ENCODE measurements around the gene FPGS. TPM values are rescaled to one million over a fixed set of nuclear protein-coding genes. Genes with fewer than 3 reads are reported as not detected.

FPGS gene
- total and polyA plus RNA-seq, 2 donors (not counting 1 experiment from before 2014, with no cell fraction given): 103 to 136 TPM

DNA sequence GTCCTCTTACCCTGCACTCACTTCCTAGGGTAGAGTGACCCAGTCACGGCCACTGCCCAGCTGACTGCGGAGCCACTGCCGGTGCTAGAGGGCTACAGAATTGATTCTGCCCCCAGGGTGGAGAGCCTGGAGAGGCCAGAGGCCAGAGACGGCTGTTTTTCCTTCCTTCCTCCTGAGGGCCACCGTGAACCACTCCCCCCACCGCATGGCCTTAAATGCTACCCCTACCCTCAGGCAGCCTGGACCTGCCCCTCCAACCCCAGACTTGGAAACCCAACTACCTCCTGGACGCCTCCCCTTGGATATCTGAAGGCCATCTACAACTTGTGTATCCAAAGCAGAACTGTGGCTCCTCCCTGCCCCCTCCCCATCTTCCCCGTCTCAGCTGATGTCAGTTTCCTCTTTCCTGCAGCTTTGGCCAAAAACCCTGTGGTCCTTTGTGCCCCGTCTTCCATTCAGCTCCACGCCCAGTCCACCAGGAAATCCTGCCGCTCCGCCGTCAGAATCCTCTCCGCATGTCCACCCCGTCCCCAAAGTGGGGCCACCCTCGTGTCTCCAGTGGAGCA lies 40.5 kb upstream of the FPGS start:
- WGBS (ENCODE audit: insufficient coverage): 71% methylated on average over 16 of the region's 16 CpGs
- POLR2A ChIA-PET: no interaction called here

DNA sequence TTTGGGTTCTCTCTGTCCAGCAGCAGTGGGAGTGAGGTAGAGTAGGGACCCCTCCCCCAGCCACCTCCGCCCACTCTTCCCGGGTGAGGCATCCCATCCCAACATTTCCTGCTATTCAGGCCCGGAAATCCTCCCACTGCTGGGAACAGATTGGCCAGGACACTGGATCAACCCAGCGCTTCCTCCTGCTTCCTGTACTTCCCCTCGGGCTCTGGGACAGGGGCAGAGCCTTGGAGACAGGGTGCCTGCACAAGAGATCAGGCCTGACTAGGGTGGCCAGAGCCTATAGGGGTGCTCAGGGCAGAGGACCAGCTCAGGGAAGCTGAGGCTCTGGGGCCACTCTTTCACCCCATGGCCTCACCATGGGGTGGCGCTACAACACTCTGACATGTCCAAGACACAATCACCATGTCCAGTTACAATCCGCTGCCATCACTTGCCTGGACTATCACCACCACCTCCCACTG lies 38.7 kb upstream of the FPGS start:
- H3K79me2 ChIP-seq (ENCODE audit: control insufficient read depth, insufficient read depth, low read length): peaks cover 98% of the 10 kb centered on the region
- H4K20me1 ChIP-seq (ENCODE audit: control insufficient read depth, insufficient read depth, low read length, poor library complexity, severe bottlenecking): peaks cover 99% of the 10 kb centered on the region

More for the DNA sequence above, 40.5 kb upstream of the FPGS start:
- H3K4me3 ChIP-seq (ENCODE audit: control extremely low read depth in 1 of 5, extremely low read depth in 1 of 5, insufficient read depth in 1 of 5, low read depth in 2 of 5, low read length in 4 of 5): no peak overlapping the region
- peaks cover 0 to 78% of the 10 kb centered on the region in 2 experiments for H3K36me3 ChIP-seq (replicated peaks in 1 of 2; ENCODE audit: control extremely low read depth in 1 of 2, control insufficient read depth in 1 of 2, extremely low read depth in 1 of 2, insufficient read depth in 2 of 2, low read length in 1 of 2)
- Mint-ChIP-seq H3K4me1 (peaks cover 42% of the 10 kb centered on the region), H3K27me3 (no peaks in the 10 kb centered on the region), H3K9me3 (ENCODE audit: insufficient read depth) (no peaks in the 10 kb centered on the region), H3K4me3 (no peak overlapping the region), H3K27ac (peak overlapping the region; percentile 54)
- H2AFZ ChIP-seq (ENCODE audit: insufficient read depth, low read depth, low read length, poor library complexity, severe bottlenecking): no peak overlapping the region
- DNase-seq (no peak), ATAC-seq (ENCODE audit: low read depth) (no peak)
- no peak overlapping the region for H3K4me2 ChIP-seq (replicated peaks; ENCODE audit: low read depth, low read length, poor library complexity, severe bottlenecking)
- TF ChIP-seq, protein P1, sequence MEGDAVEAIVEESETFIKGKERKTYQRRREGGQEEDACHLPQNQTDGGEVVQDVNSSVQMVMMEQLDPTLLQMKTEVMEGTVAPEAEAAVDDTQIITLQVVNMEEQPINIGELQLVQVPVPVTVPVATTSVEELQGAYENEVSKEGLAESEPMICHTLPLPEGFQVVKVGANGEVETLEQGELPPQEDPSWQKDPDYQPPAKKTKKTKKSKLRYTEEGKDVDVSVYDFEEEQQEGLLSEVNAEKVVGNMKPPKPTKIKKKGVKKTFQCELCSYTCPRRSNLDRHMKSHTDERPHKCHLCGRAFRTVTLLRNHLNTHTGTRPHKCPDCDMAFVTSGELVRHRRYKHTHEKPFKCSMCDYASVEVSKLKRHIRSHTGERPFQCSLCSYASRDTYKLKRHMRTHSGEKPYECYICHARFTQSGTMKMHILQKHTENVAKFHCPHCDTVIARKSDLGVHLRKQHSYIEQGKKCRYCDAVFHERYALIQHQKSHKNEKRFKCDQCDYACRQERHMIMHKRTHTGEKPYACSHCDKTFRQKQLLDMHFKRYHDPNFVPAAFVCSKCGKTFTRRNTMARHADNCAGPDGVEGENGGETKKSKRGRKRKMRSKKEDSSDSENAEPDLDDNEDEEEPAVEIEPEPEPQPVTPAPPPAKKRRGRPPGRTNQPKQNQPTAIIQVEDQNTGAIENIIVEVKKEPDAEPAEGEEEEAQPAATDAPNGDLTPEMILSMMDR (IDR thresholded peaks at IDR 0.05): no peak
- no peak for TF ChIP-seq EZH2 (IDR thresholded peaks at IDR 0.05; ENCODE audit: borderline replicate concordance, insufficient read depth, low read depth, low read length, poor library complexity, severe bottlenecking)
- H3K79me2 ChIP-seq (ENCODE audit: control insufficient read depth, insufficient read depth, low read length): peaks cover 97% of the 10 kb centered on the region
- no peaks in the 10 kb centered on the region for H3K9me3 ChIP-seq (ENCODE audit: control extremely low read depth in 1 of 3, control insufficient read depth in 2 of 3, insufficient read depth in 1 of 3, low read length in 2 of 3)
- peaks cover 99% of the 10 kb centered on the region for H4K20me1 ChIP-seq (ENCODE audit: control insufficient read depth, insufficient read depth, low read length, poor library complexity, severe bottlenecking)
- H3K9ac ChIP-seq (ENCODE audit: low read length): no peak overlapping the region
- CTCF ChIA-PET: interaction anchor here (1.6 to 2.3 kb wide), 3 partner anchors 23 to 108 kb away, joined by 3 to 11 read pairs (median 5); partner anchors contain the start of gene CDK9
- no peaks in the 10 kb centered on the region for H3K27me3 ChIP-seq (replicated peaks in 1 of 4; ENCODE audit: control extremely low read depth in 1 of 4, control insufficient read depth in 3 of 4, insufficient read depth in 4 of 4, low read length in 3 of 4)
- peak overlapping the region in 1 of 2 donors; percentile 12 for H3K27ac ChIP-seq (ENCODE audit: low read length in 2 of 2)
- intact Hi-C loops (cut with micrococcal nuclease): no loop called here
- peaks cover 5 to 26% of the 10 kb centered on the region in 2 donors for H3K4me1 ChIP-seq (ENCODE audit: control insufficient read depth in 2 of 2, insufficient read depth in 2 of 2, low read length in 2 of 2)

More for the DNA sequence above, 38.7 kb upstream of the FPGS start:
- DNase-seq (peak; percentile 44), ATAC-seq (ENCODE audit: low read depth) (peak; percentile 39)
- peak overlapping the region in 1 of 2 donors; percentile 45 for H3K27ac ChIP-seq (ENCODE audit: low read length in 2 of 2)
- Mint-ChIP-seq H3K27me3 (no peaks in the 10 kb centered on the region), H3K4me3 (no peak overlapping the region), H3K4me1 (peaks cover 60% of the 10 kb centered on the region), H3K9me3 (ENCODE audit: insufficient read depth) (no peaks in the 10 kb centered on the region), H3K27ac (peak overlapping the region; percentile 73)
- H3K9ac ChIP-seq (ENCODE audit: low read length): no peak overlapping the region
- peaks cover 22 to 44% of the 10 kb centered on the region in 2 donors for H3K4me1 ChIP-seq (ENCODE audit: control insufficient read depth in 2 of 2, insufficient read depth in 2 of 2, low read length in 2 of 2)
- H2AFZ ChIP-seq (ENCODE audit: insufficient read depth, low read depth, low read length, poor library complexity, severe bottlenecking): no peak overlapping the region
- intact Hi-C loops (cut with micrococcal nuclease): no loop called here
- TF ChIP-seq EZH2 (IDR thresholded peaks at IDR 0.05; ENCODE audit: borderline replicate concordance, insufficient read depth, low read depth, low read length, poor library complexity, severe bottlenecking): no peak
- TF ChIP-seq, protein P1 (IDR thresholded peaks at IDR 0.05): peak; percentile 34
- ChIA-PET POLR2A (no interaction called here), CTCF (interaction anchor here (0.6 to 3.6 kb wide), 10 partner anchors 12 to 161 kb away, joined by 3 to 25 read pairs (median 4); partner anchors contain the start of genes CDK9 and TOR2A)
- H3K4me3 ChIP-seq (ENCODE audit: control extremely low read depth in 1 of 5, extremely low read depth in 1 of 5, insufficient read depth in 1 of 5, low read depth in 2 of 5, low read length in 4 of 5): no peak overlapping the region
- H3K36me3 ChIP-seq (replicated peaks in 1 of 2; ENCODE audit: control extremely low read depth in 1 of 2, control insufficient read depth in 1 of 2, extremely low read depth in 1 of 2, insufficient read depth in 2 of 2, low read length in 1 of 2): peaks cover 0 to 89% of the 10 kb centered on the region in 2 experiments
- H3K27me3 ChIP-seq (replicated peaks in 1 of 4; ENCODE audit: control extremely low read depth in 1 of 4, control insufficient read depth in 3 of 4, insufficient read depth in 4 of 4, low read length in 3 of 4): no peaks in the 10 kb centered on the region
- H3K9me3 ChIP-seq (ENCODE audit: control extremely low read depth in 1 of 3, control insufficient read depth in 2 of 3, insufficient read depth in 1 of 3, low read length in 2 of 3): no peaks in the 10 kb centered on the region
- no peak overlapping the region for H3K4me2 ChIP-seq (replicated peaks; ENCODE audit: low read depth, low read length, poor library complexity, severe bottlenecking)
- WGBS (ENCODE audit: insufficient coverage): 81% methylated on average over 7 of the region's 7 CpGs

Measured in B cell (primary cell).